Activated naive CD8-positive, alpha-beta T cell treated with anti-CD3 and anti-CD28 coated beads, Interleukin-2, amount 50 U/mL, for 16 hours (primary cell): ENCODE results near the gene FYTTD1.
A peak's percentile ranks its signal among the peaks of the same experiment; 100 is the strongest.
"Not testable (repeated sequence)": the region's sequence is repeated elsewhere in the genome, so short reads cannot be mapped to it uniquely, and the experiment has no call there.

Experiments
- DNase-seq: peaks from one replicate; pipeline ENCODE4 v3.0.0-alpha.2; 2020; ENCODE audit warnings: low read depth, low spot score

The FYTTD1 gene, protein sequence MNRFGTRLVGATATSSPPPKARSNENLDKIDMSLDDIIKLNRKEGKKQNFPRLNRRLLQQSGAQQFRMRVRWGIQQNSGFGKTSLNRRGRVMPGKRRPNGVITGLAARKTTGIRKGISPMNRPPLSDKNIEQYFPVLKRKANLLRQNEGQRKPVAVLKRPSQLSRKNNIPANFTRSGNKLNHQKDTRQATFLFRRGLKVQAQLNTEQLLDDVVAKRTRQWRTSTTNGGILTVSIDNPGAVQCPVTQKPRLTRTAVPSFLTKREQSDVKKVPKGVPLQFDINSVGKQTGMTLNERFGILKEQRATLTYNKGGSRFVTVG

GRCh38 chr3:197749601-197750395, at the start of gene FYTTD1:
Gene FYTTD1 (plus strand): TSS chr3:197749883. CDS start chr3:197749972, 89 bp downstream.
- peak; percentile 54 for DNase-seq

DNA sequence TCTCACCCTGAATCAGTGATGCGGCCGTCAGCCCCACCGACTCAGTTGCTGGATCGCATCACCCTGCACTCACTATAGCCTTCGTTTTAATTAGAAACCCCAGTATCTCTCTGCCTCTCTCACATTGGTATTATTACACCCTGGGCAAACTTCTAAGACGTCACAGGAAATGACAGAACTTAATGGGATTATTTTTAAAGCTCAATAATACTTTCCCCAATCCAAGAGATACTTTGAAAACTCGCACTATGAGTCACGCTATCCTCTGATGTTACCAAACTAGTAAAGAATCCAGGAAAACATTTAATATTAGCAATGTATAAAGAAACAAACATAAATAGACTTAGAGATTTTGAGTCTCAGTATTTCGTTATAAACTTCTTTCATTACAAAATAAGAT, 49.6 kb upstream of the FYTTD1 start:
- no peak for DNase-seq

DNA sequence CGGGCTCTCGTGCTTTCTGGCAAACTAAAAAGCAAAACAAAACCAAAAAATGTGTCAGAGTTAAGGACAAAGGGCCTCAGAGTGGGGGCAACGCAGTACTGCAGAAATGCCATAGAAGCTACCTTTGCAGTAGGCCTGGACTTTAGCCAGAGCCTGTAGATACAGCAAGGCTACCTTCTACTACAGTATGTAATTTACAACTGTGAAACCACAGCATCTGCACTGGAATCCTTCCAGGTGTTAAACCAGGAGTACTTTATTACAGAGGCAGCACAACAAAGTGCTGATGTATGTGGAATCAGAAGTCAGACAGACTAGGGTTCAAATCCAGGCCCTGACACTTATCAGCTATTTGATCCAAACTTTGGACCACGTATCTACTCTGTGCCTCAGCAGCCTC, 47.8 kb upstream of the FYTTD1 start:
- DNase-seq = no peak

DNA sequence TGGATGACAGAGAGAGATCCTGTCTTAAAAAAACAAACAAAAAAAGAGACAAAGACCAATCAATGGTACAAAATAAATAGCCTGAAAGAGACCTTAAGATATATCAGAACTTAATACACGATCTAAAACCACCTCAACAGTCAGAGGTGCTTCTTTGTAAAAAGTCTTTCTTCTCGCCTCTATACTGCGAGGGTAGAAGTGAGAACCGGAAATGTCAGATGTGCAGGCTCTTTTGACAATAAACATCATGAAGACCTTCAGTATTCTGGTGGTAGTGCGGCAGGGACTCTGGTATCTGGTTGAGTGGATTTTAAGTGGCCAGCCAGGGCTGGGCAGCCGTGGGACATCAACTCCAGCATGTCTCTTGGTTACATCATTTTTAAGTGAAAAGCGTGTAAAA, 43.0 kb upstream of the FYTTD1 start:
- DNase-seq = no peak

DNA sequence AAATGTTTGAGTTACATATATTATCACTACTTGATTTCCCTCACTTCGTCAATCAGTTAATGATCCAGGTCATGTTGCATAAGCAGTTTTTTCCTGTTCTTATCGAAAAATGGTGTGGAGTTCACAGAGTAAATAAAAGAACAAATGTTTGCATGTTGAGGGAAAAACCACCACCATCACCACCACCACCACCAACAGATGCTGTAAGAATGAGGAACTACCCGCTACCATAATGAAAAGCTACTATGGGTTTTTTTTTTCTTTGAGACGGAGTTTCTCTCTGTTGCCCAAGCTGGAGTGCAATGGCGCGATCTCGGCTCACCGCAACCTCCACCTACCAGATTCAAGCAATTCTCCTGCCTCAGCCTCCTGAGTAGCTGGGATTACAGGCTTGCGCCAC, 40.5 kb upstream of the FYTTD1 start:
- no peak for DNase-seq

GRCh38 chr3:197710965-197711364, 38.7 kb upstream of the FYTTD1 start:
- DNase-seq = not testable (repeated sequence)

DNA sequence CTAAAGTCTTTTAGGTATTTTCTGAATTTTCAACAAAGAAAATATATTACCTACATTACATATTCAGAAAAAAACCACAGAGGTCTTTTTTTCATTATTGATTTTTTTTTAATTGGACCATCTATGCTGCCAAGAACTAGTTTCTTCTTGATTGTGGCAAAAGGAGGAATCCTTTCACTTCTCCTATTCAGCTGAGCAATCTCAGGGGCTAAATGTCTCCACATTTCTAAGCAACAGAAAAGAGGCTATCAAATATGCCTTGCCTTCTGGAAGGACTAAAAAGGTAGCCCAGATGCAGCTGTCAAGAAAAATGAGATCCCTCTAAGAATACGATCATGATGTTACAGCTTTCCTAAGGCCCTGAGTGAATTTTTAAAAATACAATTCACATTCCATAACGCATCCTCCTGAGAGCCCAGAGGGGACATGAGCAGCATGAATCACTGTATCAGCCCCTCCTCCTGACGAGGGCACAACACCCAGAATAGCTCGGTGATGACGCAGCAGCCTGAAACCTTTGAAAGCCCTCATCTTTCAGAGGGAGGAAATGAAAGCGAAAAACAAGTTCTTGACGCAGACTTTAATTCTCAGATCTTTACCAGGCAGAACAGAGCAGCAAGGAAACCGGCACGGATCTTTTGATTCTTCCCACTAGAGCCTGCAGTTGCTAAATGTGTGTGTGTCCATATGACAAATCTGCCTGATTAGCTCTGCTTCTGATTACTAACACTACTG, 37.5 kb upstream of the FYTTD1 start:
- peak; percentile 74 for DNase-seq

- no peak for DNase-seq
Observed at GRCh38 chr3:197713477-197713822, 36.2 kb upstream of the FYTTD1 start.

DNA sequence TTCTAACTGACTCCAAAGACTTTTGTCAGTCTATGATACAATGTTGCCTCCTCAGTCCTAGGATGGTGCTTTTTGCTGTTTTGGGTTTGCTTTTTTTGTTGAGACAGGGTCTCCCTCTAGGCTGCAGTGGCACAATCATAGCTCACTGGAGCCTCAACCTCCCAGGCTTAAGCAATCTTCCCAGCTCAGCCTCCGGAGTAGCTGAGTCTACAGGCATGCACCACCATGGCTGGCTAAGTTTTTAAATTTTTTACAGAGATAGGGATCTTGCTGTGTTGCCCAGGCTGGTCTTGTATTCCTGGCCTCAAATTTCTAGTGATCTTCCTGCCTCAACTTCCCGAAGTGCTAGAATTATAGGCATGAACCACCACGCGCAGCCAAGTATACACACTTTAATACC, 35.4 kb upstream of the FYTTD1 start:
- DNase-seq = no peak

DNA sequence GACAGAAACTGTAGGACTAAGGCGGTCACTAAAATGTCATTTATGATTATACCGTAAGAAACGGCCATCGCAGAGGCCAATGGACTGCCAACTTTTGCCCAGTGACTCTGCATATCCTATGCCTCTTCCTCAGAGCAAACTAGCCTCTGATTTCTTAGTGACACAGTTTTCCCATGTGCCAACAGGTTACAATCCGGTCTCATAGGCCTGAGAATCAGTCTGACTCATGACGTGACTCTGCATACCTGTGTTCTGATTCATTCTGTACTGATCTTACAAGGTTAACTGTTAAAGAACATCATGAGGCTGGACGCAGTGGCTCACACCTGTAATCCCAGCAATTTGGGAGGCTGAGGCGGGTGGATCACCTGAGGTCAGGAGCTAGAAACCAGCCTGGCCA, 30.8 kb upstream of the FYTTD1 start:
- no peak for DNase-seq

DNA sequence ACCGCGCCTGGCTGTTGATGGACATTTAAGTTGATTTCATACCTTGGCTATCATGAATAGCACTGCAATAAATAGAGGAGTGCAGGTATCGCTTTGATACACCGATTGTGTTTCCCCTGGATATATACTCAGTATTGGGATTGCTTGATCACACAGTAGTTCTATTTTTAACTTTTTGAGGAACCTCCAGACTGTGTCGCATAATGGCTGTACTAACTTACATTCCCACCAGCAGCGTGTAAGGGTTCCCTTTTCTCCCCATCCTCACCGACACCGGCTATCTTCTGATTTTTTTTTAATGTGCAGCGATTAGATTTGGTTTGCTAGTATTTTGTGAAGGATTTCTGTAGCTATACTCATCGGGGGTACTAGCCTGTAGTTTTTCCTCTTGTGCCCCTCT, 29.0 kb upstream of the FYTTD1 start:
- no peak for DNase-seq

GRCh38 chr3:197722734-197723133, 26.9 kb upstream of the FYTTD1 start:
- no peak for DNase-seq

DNA sequence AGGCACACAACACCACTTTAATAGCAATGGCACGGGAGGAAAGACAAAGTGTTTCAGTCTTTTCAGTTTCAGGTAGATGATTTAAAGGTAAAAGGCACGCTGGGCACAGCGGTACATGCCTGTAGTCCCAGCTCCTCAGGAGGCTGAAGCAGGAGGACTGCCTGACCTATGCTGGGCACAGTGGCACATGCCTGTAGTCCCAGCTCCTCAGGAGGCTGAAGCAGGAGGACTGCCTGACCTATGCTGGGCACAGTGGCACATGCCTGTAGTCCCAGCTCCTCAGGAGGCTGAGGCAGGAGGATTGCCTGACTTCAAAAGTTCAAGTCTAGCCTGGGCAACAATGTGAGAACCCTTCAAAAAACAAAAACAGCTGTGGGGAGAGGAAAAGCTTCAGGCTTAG, 21.8 kb upstream of the FYTTD1 start:
- not testable (repeated sequence) for DNase-seq

DNA sequence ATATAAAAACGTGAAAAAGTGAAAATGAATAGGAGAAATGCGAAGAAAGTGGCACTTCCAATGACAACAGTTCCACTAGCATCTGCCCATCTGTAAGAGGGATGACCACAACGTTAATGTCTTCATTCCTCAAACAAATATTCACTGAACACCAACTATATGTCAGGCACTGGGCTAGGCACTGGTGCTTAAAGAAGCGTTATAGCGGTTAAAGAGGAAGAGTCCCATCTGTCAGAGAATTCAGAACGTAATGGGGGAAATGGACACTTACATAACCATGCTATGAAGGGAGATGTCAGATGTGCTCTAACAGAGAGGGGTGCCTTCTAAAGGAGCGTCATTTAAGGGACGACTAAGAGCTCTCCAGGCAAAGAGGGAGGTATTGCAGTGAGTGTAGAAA, 21.2 kb upstream of the FYTTD1 start:
- no peak for DNase-seq

GRCh38 chr3:197730200-197730599, 19.5 kb upstream of the FYTTD1 start:
- no peak for DNase-seq

GRCh38 chr3:197730770-197731169, 18.9 kb upstream of the FYTTD1 start:
- DNase-seq = not testable (repeated sequence)

DNA sequence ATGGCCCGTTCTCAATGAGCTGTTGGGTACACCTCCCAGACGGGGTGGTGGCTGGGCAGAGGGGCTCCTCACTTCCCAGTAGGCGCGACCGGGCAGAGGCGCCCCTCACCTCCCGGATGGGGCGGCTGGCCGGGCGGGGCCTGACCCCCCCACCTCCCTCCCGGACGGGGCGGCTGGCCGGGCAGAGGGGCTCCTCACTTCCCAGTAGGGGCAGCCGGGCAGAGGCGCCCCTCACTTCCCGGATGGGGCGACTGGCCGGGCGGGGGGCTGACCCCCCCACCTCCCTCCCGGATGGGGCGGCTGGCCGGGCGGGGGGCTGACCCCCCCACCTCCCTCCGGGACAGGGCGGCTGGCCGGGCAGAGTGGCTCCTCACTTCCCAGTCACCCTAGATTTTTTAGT, 18.2 kb upstream of the FYTTD1 start:
- not testable (repeated sequence) for DNase-seq

DNA sequence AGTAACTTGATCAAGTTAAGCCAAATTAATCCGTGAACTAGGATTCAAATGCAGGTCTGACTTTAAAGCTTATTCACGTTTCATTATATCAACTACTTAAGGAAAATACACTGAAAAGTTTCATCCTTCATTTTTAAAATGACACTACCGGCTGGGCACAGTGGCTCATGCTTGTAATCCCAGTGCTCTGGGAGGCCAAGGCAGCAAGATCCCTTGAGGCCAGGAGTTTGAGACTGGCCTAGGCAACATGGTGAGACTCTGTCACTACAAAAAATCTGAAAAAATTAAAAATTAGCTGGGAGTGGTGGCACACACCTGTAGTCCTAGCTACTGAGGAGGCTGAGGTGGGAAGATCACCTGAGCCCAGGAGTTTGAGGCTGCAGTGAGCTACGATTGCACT, 16.6 kb upstream of the FYTTD1 start:
- DNase-seq = no peak

DNA sequence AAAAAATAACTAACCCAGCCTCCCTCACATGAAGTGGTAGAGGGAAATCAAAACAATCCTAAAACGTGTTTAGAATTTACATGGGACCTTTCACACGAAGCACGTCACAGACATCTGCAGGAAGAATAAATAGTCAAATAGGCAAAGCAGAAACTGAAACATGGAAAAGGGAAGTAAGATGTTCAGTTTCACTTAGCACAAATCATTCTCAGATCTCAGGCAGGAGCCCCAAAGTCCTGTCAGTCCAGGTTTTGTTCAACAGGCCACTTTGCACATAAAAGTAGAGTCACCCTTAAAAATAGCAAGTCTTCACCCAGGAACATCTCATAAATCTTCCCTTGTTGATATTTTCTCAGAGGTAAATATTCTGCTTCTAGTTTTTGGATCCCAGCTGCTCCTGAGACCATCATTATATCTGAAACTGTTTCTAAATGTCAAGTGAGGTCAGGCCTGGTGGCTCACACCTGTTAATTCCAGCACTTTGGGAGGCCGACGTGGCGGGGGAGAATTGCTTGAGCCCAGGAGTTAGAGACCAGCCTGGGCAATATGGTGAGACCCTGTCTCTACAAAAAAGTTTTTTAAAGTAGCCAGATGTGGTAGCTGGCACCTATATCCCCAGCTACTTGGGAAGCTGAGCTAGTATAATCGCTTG, 14.9 kb upstream of the FYTTD1 start:
- DNase-seq = no peak

DNA sequence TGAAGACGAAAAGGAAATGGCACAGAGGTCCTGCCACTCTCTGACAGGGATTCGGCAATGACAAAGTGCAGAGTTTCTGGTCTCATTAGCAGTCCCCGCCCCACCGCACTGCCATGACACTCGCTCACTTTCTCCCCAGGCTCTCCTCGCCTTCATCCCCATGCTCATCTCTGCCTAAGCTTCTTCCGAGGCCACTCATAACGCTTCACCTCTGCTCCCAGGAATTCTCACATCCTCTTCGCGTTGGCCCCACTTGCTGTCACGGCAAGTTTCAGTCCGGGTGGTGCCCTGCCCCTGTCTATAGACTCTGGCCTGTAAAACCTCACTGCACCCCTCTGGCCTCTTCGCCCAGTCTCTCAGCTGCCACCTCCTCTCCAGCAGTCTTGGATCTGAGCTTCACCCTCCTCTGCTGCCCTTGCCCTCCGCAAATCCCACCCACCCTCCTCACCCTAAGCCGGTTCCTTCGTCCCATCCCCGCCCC, 13.6 kb upstream of the FYTTD1 start:
- no peak for DNase-seq

GRCh38 chr3:197736491-197737318, 13.0 kb upstream of the FYTTD1 start, which contains the start of gene RUBCN:
Gene RUBCN (minus strand): TSS chr3:197736904. CDS start chr3:197736719, 185 bp downstream.
- peak; percentile 89 for DNase-seq
